BLaER1 (cell line): ENCODE measurements around the gene SS18L1.

ENCODE experiments used
- H3K27ac ChIP-seq: shearing (Covaris generic); formaldehyde crosslinking; 2 replicates; pipeline ENCODE4 v1.8.1; 2022
- H3K27me3 ChIP-seq: shearing (Covaris generic); formaldehyde crosslinking; 2 replicates; pipeline ENCODE4 v1.8.1; 2022
- H3K36me3 ChIP-seq: shearing (Covaris generic); formaldehyde crosslinking; 2 replicates; pipeline ENCODE4 v1.8.1; 2022
- H3K4me1 ChIP-seq: shearing (Covaris generic); formaldehyde crosslinking; 2 replicates; pipeline ENCODE4 v1.8.1; 2022
- H3K4me2 ChIP-seq: shearing (Covaris generic); formaldehyde crosslinking; 2 replicates; pipeline ENCODE4 v1.8.1; 2022
- H3K4me3 ChIP-seq: shearing (Covaris generic); formaldehyde crosslinking; 2 replicates; pipeline ENCODE4 v1.8.1; 2022
- H3K9ac ChIP-seq: shearing (Covaris generic); formaldehyde crosslinking; 2 replicates; pipeline ENCODE4 v1.8.1; 2022
- H3K9me3 ChIP-seq: shearing (Covaris generic); formaldehyde crosslinking; 2 replicates; pipeline ENCODE4 v1.8.1; 2022
- H4K20me1 ChIP-seq: shearing (Covaris generic); formaldehyde crosslinking; 2 replicates; pipeline ENCODE4 v1.8.1; 2022
- Cebpa-rat ChIP-seq: shearing (Covaris generic); IDR thresholded peaks from 2 replicates; pipeline ENCODE4 v1.8.1; 2022

The SS18L1 gene

GRCh38 chr20:62168061-62168460 lies 24.5 kb downstream of the SS18L1 start:
- no peaks in the 10 kb centered on the region for H3K9me3 ChIP-seq
- H3K27ac ChIP-seq = no peak overlapping the region
- no peaks in the 10 kb centered on the region for H3K4me1 ChIP-seq
- no peaks in the 10 kb centered on the region for H3K27me3 ChIP-seq
- no peak for TF ChIP-seq Cebpa-rat
- H3K4me3 ChIP-seq = no peak overlapping the region
- no peak overlapping the region for H3K4me2 ChIP-seq
- H3K36me3 ChIP-seq = peaks cover 95% of the 10 kb centered on the region
- H4K20me1 ChIP-seq = peaks cover 5% of the 10 kb centered on the region; the same call in 1 of the 2 replicates
- H3K9ac ChIP-seq = no peak overlapping the region

- TF ChIP-seq Cebpa-rat = no peak
- no peaks in the 10 kb centered on the region for H3K27me3 ChIP-seq
- H3K9me3 ChIP-seq = no peaks in the 10 kb centered on the region
- no peak overlapping the region for H3K27ac ChIP-seq
- H3K4me2 ChIP-seq = no peak overlapping the region
- H3K4me1 ChIP-seq = no peaks in the 10 kb centered on the region
- no peak overlapping the region for H3K9ac ChIP-seq
- no peak overlapping the region for H3K4me3 ChIP-seq
- H3K36me3 ChIP-seq = peaks cover 95% of the 10 kb centered on the region
- peaks cover 5% of the 10 kb centered on the region; the same call in 1 of the 2 replicates for H4K20me1 ChIP-seq
Observed at GRCh38 chr20:62168890-62169435, 25.4 kb downstream of the SS18L1 start.

- Histone ChIP-seq H3K9ac (no peak overlapping the region), H3K4me2 (no peak overlapping the region), H3K27ac (no peak overlapping the region), H4K20me1 (no peaks in the 10 kb centered on the region), H3K9me3 (no peaks in the 10 kb centered on the region), H3K36me3 (peaks cover 95% of the 10 kb centered on the region), H3K4me1 (no peaks in the 10 kb centered on the region), H3K4me3 (no peak overlapping the region), H3K27me3 (no peaks in the 10 kb centered on the region)
- no peak for TF ChIP-seq Cebpa-rat
Observed at GRCh38 chr20:62170536-62170935, 27.0 kb downstream of the SS18L1 start.

- Histone ChIP-seq H3K4me1 (no peaks in the 10 kb centered on the region), H3K36me3 (peaks cover 95% of the 10 kb centered on the region), H3K27me3 (no peaks in the 10 kb centered on the region), H3K4me3 (no peak overlapping the region), H3K4me2 (no peak overlapping the region), H3K27ac (no peak overlapping the region), H3K9ac (no peak overlapping the region), H3K9me3 (no peaks in the 10 kb centered on the region), H4K20me1 (no peaks in the 10 kb centered on the region)
- TF ChIP-seq Cebpa-rat = no peak
Observed at GRCh38 chr20:62171245-62171644, 27.7 kb downstream of the SS18L1 start.

- Histone ChIP-seq H3K9me3 (no peaks in the 10 kb centered on the region), H3K36me3 (peaks cover 94% of the 10 kb centered on the region), H3K27ac (no peak overlapping the region), H3K9ac (no peak overlapping the region), H3K4me2 (no peak overlapping the region), H3K4me1 (no peaks in the 10 kb centered on the region), H3K4me3 (no peak overlapping the region), H3K27me3 (no peaks in the 10 kb centered on the region), H4K20me1 (no peaks in the 10 kb centered on the region)
- no peak for TF ChIP-seq Cebpa-rat
Observed at GRCh38 chr20:62172666-62173065, 29.1 kb downstream of the SS18L1 start.

- H3K4me1 ChIP-seq = no peaks in the 10 kb centered on the region
- H3K4me3 ChIP-seq = no peak overlapping the region
- H3K4me2 ChIP-seq = no peak overlapping the region
- H3K9me3 ChIP-seq = no peaks in the 10 kb centered on the region
- no peaks in the 10 kb centered on the region for H3K27me3 ChIP-seq
- no peak overlapping the region for H3K27ac ChIP-seq
- no peak for TF ChIP-seq Cebpa-rat
- no peaks in the 10 kb centered on the region for H4K20me1 ChIP-seq
- H3K9ac ChIP-seq = no peak overlapping the region
- H3K36me3 ChIP-seq = peaks cover 94% of the 10 kb centered on the region
Observed at GRCh38 chr20:62174021-62174804, 30.6 kb downstream of the SS18L1 start.

GRCh38 chr20:62174870-62175624 lies 31.5 kb downstream of the SS18L1 start:
- no peak overlapping the region for H3K4me3 ChIP-seq
- H3K27me3 ChIP-seq = no peaks in the 10 kb centered on the region
- no peak overlapping the region for H3K4me2 ChIP-seq
- no peaks in the 10 kb centered on the region for H4K20me1 ChIP-seq
- H3K9me3 ChIP-seq = no peaks in the 10 kb centered on the region
- H3K27ac ChIP-seq = no peak overlapping the region
- no peak for TF ChIP-seq Cebpa-rat
- peaks cover 92% of the 10 kb centered on the region for H3K36me3 ChIP-seq
- no peak overlapping the region for H3K9ac ChIP-seq
- no peaks in the 10 kb centered on the region for H3K4me1 ChIP-seq

- Histone ChIP-seq H3K4me1 (no peaks in the 10 kb centered on the region), H3K4me2 (no peak overlapping the region), H3K9ac (no peak overlapping the region), H3K36me3 (peaks cover 90% of the 10 kb centered on the region), H4K20me1 (no peaks in the 10 kb centered on the region), H3K27me3 (no peaks in the 10 kb centered on the region), H3K4me3 (no peak overlapping the region), H3K27ac (no peak overlapping the region), H3K9me3 (no peaks in the 10 kb centered on the region)
- TF ChIP-seq Cebpa-rat = no peak
Observed at GRCh38 chr20:62175711-62176110, 32.1 kb downstream of the SS18L1 start.

- H3K4me1 ChIP-seq = peaks cover 4% of the 10 kb centered on the region
- no peak overlapping the region for H3K4me2 ChIP-seq
- no peak for TF ChIP-seq Cebpa-rat
- H3K4me3 ChIP-seq = no peak overlapping the region
- peaks cover 81% of the 10 kb centered on the region for H3K36me3 ChIP-seq
- no peaks in the 10 kb centered on the region for H4K20me1 ChIP-seq
- no peak overlapping the region for H3K9ac ChIP-seq
- no peak overlapping the region for H3K27ac ChIP-seq
- H3K27me3 ChIP-seq = no peaks in the 10 kb centered on the region
- H3K9me3 ChIP-seq = no peaks in the 10 kb centered on the region
Observed at GRCh38 chr20:62176866-62177265, 33.3 kb downstream of the SS18L1 start.

- H3K27ac ChIP-seq = no peak overlapping the region
- no peak overlapping the region for H3K4me3 ChIP-seq
- no peaks in the 10 kb centered on the region for H4K20me1 ChIP-seq
- H3K27me3 ChIP-seq = no peaks in the 10 kb centered on the region
- H3K4me2 ChIP-seq = no peak overlapping the region
- no peak overlapping the region for H3K9ac ChIP-seq
- TF ChIP-seq Cebpa-rat = no peak
- H3K36me3 ChIP-seq = peaks cover 77% of the 10 kb centered on the region
- peaks cover 9% of the 10 kb centered on the region for H3K4me1 ChIP-seq
- no peaks in the 10 kb centered on the region for H3K9me3 ChIP-seq
Observed at GRCh38 chr20:62177307-62177706, 33.7 kb downstream of the SS18L1 start.
